ENCODE measurements around the gene LMBR1. TPM values are rescaled to one million over a fixed set of nuclear protein-coding genes. Genes with fewer than 3 reads are reported as not detected.
"Not testable (repeated sequence)": the region's sequence is repeated elsewhere in the genome, so short reads cannot be mapped to it uniquely, and the experiment has no call there.

The LMBR1 gene
- total RNA-seq, 1 donor from 2014 or later: 159 TPM

DNA sequence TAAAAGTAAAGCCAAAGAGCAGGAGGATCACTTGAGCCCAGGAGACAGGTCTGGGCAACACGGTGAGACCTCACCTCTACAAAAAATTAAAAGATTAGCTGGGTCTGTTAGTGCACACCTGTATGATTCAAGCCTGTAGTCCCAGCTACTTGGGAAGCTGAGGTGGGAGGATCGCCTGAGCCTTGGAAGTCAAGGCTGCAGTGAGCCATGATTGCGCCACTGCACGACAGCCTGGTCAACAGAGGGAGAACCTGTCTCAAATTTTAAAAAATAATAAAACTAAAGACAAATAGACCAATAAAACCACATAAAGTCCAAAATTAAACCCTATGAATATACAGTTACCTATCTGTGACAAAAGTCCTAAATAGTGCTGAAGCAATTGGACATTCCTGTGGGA, 3.2 kb downstream of the LMBR1 start:
- peak overlapping the region; percentile 66 for H3K4me3 Mint-ChIP-seq (ENCODE audit: unreplicated experiment)
- H3K9me3 Mint-ChIP-seq (ENCODE audit: unreplicated experiment): no peaks in the 10 kb centered on the region
- peaks cover 32% of the 10 kb centered on the region for H3K4me1 Mint-ChIP-seq (ENCODE audit: unreplicated experiment)
- peaks cover 11% of the 10 kb centered on the region for H3K27me3 Mint-ChIP-seq (ENCODE audit: unreplicated experiment)
- TF ChIP-seq, protein P1, sequence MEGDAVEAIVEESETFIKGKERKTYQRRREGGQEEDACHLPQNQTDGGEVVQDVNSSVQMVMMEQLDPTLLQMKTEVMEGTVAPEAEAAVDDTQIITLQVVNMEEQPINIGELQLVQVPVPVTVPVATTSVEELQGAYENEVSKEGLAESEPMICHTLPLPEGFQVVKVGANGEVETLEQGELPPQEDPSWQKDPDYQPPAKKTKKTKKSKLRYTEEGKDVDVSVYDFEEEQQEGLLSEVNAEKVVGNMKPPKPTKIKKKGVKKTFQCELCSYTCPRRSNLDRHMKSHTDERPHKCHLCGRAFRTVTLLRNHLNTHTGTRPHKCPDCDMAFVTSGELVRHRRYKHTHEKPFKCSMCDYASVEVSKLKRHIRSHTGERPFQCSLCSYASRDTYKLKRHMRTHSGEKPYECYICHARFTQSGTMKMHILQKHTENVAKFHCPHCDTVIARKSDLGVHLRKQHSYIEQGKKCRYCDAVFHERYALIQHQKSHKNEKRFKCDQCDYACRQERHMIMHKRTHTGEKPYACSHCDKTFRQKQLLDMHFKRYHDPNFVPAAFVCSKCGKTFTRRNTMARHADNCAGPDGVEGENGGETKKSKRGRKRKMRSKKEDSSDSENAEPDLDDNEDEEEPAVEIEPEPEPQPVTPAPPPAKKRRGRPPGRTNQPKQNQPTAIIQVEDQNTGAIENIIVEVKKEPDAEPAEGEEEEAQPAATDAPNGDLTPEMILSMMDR (IDR thresholded peaks at IDR 0.05; ENCODE audit: unreplicated experiment): no peak
- H3K27ac Mint-ChIP-seq (ENCODE audit: unreplicated experiment): no peak overlapping the region
- DNase-seq (ENCODE audit: low spot score): no peak
- peaks cover 9% of the 10 kb centered on the region for H3K36me3 Mint-ChIP-seq (ENCODE audit: low read depth, unreplicated experiment)

DNA sequence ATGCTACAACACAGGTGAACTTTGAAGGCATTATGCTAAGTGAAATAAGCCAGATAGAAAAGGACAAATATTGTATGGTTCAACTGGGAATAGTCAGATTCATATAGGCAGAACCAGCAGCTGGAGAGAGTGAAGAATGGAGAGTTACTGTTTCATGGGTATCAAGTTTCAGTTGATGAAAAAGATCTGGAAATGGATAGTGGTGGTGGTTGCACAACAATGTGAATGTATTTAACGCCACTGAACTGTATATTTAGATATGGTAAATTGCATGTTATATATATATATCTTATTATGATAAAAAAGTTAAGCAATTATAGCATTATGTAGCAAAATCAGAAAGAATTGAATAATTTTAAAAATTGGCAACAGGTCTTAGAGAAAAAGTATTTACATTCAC, 3.9 kb downstream of the LMBR1 start:
- DNase-seq (ENCODE audit: low spot score): no peak
- peaks cover 10% of the 10 kb centered on the region for H3K27me3 Mint-ChIP-seq (ENCODE audit: unreplicated experiment)
- H3K36me3 Mint-ChIP-seq (ENCODE audit: low read depth, unreplicated experiment): peaks cover 16% of the 10 kb centered on the region
- H3K27ac Mint-ChIP-seq (ENCODE audit: unreplicated experiment): no peak overlapping the region
- H3K9me3 Mint-ChIP-seq (ENCODE audit: unreplicated experiment): no peaks in the 10 kb centered on the region
- peaks cover 29% of the 10 kb centered on the region for H3K4me1 Mint-ChIP-seq (ENCODE audit: unreplicated experiment)
- TF ChIP-seq, protein P1 (IDR thresholded peaks at IDR 0.05; ENCODE audit: unreplicated experiment): no peak
- H3K4me3 Mint-ChIP-seq (ENCODE audit: unreplicated experiment): no peak overlapping the region

DNA sequence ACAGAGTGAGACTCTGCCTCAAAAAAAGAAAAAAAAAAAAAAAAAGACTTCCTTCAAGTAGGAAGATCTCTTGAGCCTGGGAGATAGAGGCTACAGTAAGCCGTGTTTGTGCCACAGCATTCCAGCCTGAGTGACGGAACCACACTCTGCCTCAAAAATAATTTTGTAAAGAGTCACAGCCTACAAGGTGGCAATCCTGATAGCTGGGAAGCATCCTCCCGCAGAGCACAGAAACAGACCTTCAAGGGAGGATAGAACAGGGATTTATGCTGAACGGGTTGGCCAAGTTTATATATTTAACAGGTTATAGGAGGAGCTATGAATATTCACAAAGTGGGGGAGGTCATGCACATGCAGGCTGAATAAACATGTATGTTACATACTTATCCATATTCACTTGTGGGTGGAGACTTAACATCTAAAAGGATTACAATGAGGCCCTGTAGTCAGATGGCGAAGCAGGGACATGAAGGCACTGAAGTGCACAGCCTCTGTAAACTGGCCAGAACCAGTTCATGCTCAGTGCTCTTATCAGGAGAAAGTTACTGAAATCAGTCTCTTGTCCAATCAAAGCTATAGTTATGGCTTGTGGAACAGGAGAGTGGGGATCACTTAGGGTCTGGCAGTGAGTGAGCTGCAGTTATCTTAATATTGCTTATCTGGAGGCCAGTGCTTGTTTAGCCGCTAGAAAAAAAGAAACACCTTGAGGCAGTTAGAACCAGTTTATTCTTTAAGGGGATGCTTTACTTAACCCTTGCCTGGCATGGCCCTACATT, 6.8 kb downstream of the LMBR1 start:
- H3K4me1 Mint-ChIP-seq (ENCODE audit: unreplicated experiment): peaks cover 21% of the 10 kb centered on the region
- no peaks in the 10 kb centered on the region for H3K9me3 Mint-ChIP-seq (ENCODE audit: unreplicated experiment)
- no peak overlapping the region for H3K27ac Mint-ChIP-seq (ENCODE audit: unreplicated experiment)
- no peak for DNase-seq (ENCODE audit: low spot score)
- no peak overlapping the region for H3K4me3 Mint-ChIP-seq (ENCODE audit: unreplicated experiment)
- TF ChIP-seq, protein P1 (IDR thresholded peaks at IDR 0.05; ENCODE audit: unreplicated experiment): no peak
- peaks cover 35% of the 10 kb centered on the region for H3K36me3 Mint-ChIP-seq (ENCODE audit: low read depth, unreplicated experiment)
- peaks cover under 1% of the 10 kb centered on the region for H3K27me3 Mint-ChIP-seq (ENCODE audit: unreplicated experiment)

DNA sequence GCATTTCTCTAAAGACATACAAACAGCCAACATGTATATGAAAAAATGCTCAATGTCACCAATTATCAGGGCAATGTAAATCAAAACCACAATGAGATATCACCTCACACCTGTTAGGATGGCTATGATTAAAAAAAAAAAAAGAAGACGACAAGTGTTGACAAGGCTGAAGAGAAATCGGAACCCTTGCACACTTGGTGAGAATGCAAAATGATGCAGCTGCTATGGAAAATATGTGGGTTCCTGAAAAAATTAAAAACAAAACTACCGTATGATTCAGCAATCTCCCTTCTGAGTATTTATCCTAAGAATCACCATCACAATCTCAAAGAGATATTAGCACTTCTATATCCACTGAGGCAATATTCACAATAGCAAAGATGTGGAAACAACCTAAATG, 11.3 kb downstream of the LMBR1 start:
- H3K27me3 Mint-ChIP-seq (ENCODE audit: unreplicated experiment): peaks cover 2% of the 10 kb centered on the region
- no peak overlapping the region for H3K4me3 Mint-ChIP-seq (ENCODE audit: unreplicated experiment)
- no peaks in the 10 kb centered on the region for H3K9me3 Mint-ChIP-seq (ENCODE audit: unreplicated experiment)
- DNase-seq (ENCODE audit: low spot score): no peak
- TF ChIP-seq, protein P1 (IDR thresholded peaks at IDR 0.05; ENCODE audit: unreplicated experiment): no peak
- H3K27ac Mint-ChIP-seq (ENCODE audit: unreplicated experiment): no peak overlapping the region
- H3K4me1 Mint-ChIP-seq (ENCODE audit: unreplicated experiment): peaks cover 10% of the 10 kb centered on the region
- H3K36me3 Mint-ChIP-seq (ENCODE audit: low read depth, unreplicated experiment): peaks cover 69% of the 10 kb centered on the region

DNA sequence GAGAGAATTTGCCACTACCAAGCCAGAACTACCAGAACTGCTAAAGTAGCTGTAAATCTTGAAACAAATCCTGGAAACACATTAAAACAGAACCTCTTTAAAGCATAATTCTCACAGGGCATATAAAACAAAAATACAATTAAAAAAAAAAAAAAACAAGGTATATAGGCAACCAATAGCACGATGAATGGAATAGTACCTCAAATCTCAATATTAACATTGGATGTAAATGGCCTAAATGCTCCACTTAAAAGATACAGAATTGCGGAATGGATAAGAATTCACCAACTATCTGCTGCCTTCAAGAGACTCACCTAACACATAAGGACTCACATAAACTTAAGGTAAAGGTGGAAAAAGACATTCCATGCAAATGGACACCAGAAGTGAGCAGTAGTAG, 17.2 kb downstream of the LMBR1 start:
- no peaks in the 10 kb centered on the region for H3K9me3 Mint-ChIP-seq (ENCODE audit: unreplicated experiment)
- no peak overlapping the region for H3K4me3 Mint-ChIP-seq (ENCODE audit: unreplicated experiment)
- H3K4me1 Mint-ChIP-seq (ENCODE audit: unreplicated experiment): peaks cover 13% of the 10 kb centered on the region
- peaks cover 4% of the 10 kb centered on the region for H3K27me3 Mint-ChIP-seq (ENCODE audit: unreplicated experiment)
- H3K27ac Mint-ChIP-seq (ENCODE audit: unreplicated experiment): no peak overlapping the region
- TF ChIP-seq, protein P1 (IDR thresholded peaks at IDR 0.05; ENCODE audit: unreplicated experiment): no peak
- peaks cover 56% of the 10 kb centered on the region for H3K36me3 Mint-ChIP-seq (ENCODE audit: low read depth, unreplicated experiment)
- no peak for DNase-seq (ENCODE audit: low spot score)

DNA sequence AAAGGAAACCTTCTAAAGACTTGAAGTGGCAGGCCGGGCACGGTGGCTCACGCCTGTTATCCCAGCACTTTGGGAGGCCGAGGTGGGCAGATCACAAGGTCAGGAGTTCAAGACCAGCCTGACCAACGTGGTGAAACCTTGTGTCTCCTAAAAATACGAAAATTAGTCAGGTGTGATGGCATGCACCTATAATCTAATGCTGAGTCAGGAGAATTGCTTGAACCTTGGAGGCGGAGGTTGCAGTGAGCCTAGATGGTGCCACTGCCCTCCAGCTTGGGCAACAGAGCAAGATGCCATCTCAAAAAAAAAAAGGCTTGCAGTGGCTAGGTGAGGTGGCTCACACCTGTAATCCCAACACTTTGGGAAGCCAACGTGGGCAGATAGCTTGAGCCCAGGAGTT, 24.6 kb downstream of the LMBR1 start:
- not testable (repeated sequence) for H3K4me1 Mint-ChIP-seq (ENCODE audit: unreplicated experiment); H3K9me3 Mint-ChIP-seq (ENCODE audit: unreplicated experiment); DNase-seq (ENCODE audit: low spot score); H3K4me3 Mint-ChIP-seq (ENCODE audit: unreplicated experiment); H3K27ac Mint-ChIP-seq (ENCODE audit: unreplicated experiment); H3K27me3 Mint-ChIP-seq (ENCODE audit: unreplicated experiment)
- H3K36me3 Mint-ChIP-seq (ENCODE audit: low read depth, unreplicated experiment): peaks cover 24% of the 10 kb centered on the region
